Natural killer cell (primary cell): ENCODE results near the gene GPALPP1. TPM values are rescaled to one million over a fixed set of nuclear protein-coding genes. Genes with fewer than 3 reads are reported as not detected.
A peak's percentile ranks its signal among the peaks of the same experiment; 100 is the strongest.

Source experiments
- ATAC-seq, 3 donors: fragments of 150-1000 bp in 2 of 3; fragments of 200-7000 bp in 1 of 3; cut with Tn5 transposase; 1 replicate in 1 of 3; 2 replicates in 2 of 3; pipeline ENCODE4 v1.10.0; 2021; ENCODE audit warnings: mild to moderate bottlenecking in 2 of 3, moderate library complexity in 2 of 3
- DNase-seq, 2 donors: peaks; one replicate each; pipeline versions ENCODE4 v3.0.0 to v3.0.0-alpha.2; 2013 to 2021; ENCODE audit warnings: mixed read lengths in 1 of 2
- H3K27ac ChIP-seq: one replicate; pipeline ENCODE4 v1.5.1; 2013; ENCODE audit warnings: mild to moderate bottlenecking, low read length
- H3K27me3 ChIP-seq: one replicate; pipeline ENCODE4 v1.6.1; 2013; ENCODE audit warnings: low read length; ENCODE audit not compliant: control insufficient read depth, insufficient read depth
- H3K36me3 ChIP-seq: one replicate; pipeline ENCODE4 v1.6.1; 2013; ENCODE audit warnings: low read length; ENCODE audit not compliant: control insufficient read depth, insufficient read depth
- H3K4me1 ChIP-seq: one replicate; pipeline ENCODE4 v1.6.1; 2013; ENCODE audit warnings: low read length; ENCODE audit not compliant: control insufficient read depth, insufficient read depth
- H3K4me3 ChIP-seq: one replicate; pipeline ENCODE4 v1.5.1; 2013; ENCODE audit warnings: low read length
- H3K9me3 ChIP-seq: one replicate; pipeline ENCODE4 v1.6.1; 2013; ENCODE audit warnings: low read length; ENCODE audit not compliant: control insufficient read depth, insufficient read depth
- H3K27ac Mint-ChIP-seq, 2 donors: one replicate each; pipeline ENCODE4 v1.8.0; 2022; ENCODE audit warnings: mild to moderate bottlenecking in 2 of 2, mixed read lengths in 2 of 2, moderate library complexity in 1 of 2
- H3K27me3 Mint-ChIP-seq, 2 donors: one replicate each; pipeline ENCODE4 v1.8.0; 2022; ENCODE audit warnings: low read depth in 2 of 2, mixed read lengths in 2 of 2
- H3K36me3 Mint-ChIP-seq: one replicate; pipeline ENCODE4 v1.8.0; 2022; ENCODE audit warnings: mixed read lengths
- H3K4me1 Mint-ChIP-seq, 2 donors: one replicate each; pipeline ENCODE4 v1.8.0; 2022; ENCODE audit warnings: mixed read lengths in 2 of 2
- H3K4me3 Mint-ChIP-seq: one replicate; pipeline ENCODE4 v1.8.0; 2022; ENCODE audit warnings: mild to moderate bottlenecking, moderate library complexity, mixed read lengths
- H3K9me3 Mint-ChIP-seq, 2 donors: one replicate each; pipeline ENCODE4 v1.8.0; 2022; ENCODE audit warnings: mixed read lengths in 2 of 2
- CTCF ChIP-seq: fragments of 200-600 bp; IDR thresholded peaks from one replicate; pipeline ENCODE4 v1.8.0; 2022; ENCODE audit warnings: antibody characterized with exemption
- WGBS: methylation state at CpG from one replicate; pipeline ENCODE4 v1.1.7; 2013; ENCODE audit warnings: missing lambda C conversion rate; ENCODE audit not compliant: insufficient coverage; 5-methylcytosine and 5-hydroxymethylcytosine counted together
- intact Hi-C: fragments of 100-400 bp; cut with micrococcal nuclease; formaldehyde crosslinking; loops from one replicate; pipeline ENCODE4 v1.14.2; 2022
- total RNA-seq, 4 donors: library from RNA; stranded (reverse); fragments of 120-200 nt in 1 of 4; gene quantifications; one replicate each; pipeline versions ENCODE4 v1.2.3 to v1.2.4, GENCODE V29; 2013 to 2022

GPALPP1 gene
- total RNA-seq, 3 donors from 2014 or later (not counting 1 experiment from before 2014, with no cell fraction given) = 32.4 to 36.6 (median 36.0) TPM

- peak; percentile 87 to 98 (median 94) for ATAC-seq
- H3K9me3 ChIP-seq = no peaks in the 10 kb centered on the region
- no peaks in the 10 kb centered on the region for H3K36me3 Mint-ChIP-seq
- WGBS = 27% methylated on average over 10 of the region's 10 CpGs
- H3K4me1 ChIP-seq = peaks cover 9% of the 10 kb centered on the region
- no peak overlapping the region for H3K4me3 ChIP-seq
- peak overlapping the region; percentile 84 for H3K4me3 Mint-ChIP-seq
- no peak overlapping the region for H3K27ac ChIP-seq
- H3K36me3 ChIP-seq = no peaks in the 10 kb centered on the region
- peak; percentile 59 to 89 for DNase-seq
- intact Hi-C loops = loop anchor here (1.0 to 10.0 kb wide), 4 partner anchors 234 to 447 kb away; no protein-coding TSS in a partner anchor
- peaks cover 0 to 9% of the 10 kb centered on the region in 2 donors for H3K27me3 Mint-ChIP-seq
- H3K27ac Mint-ChIP-seq = no peak overlapping the region
- peaks cover 7% of the 10 kb centered on the region in 2 donors for H3K4me1 Mint-ChIP-seq
- H3K27me3 ChIP-seq = no peaks in the 10 kb centered on the region
- peak; percentile 78 for TF ChIP-seq CTCF
- H3K9me3 Mint-ChIP-seq = no peaks in the 10 kb centered on the region
Observed at GRCh38 chr13:45047394-45048310, 58.3 kb downstream of the GPALPP1 start.

- Mint-ChIP-seq H3K27me3 (peaks cover 0 to 9% of the 10 kb centered on the region in 2 donors), H3K9me3 (no peaks in the 10 kb centered on the region), H3K4me3 (no peak overlapping the region), H3K27ac (no peak overlapping the region), H3K36me3 (no peaks in the 10 kb centered on the region), H3K4me1 (peaks cover 7% of the 10 kb centered on the region in 2 donors)
- Histone ChIP-seq H3K4me1 (peaks cover 9% of the 10 kb centered on the region), H3K4me3 (no peak overlapping the region), H3K9me3 (no peaks in the 10 kb centered on the region), H3K36me3 (no peaks in the 10 kb centered on the region), H3K27ac (no peak overlapping the region), H3K27me3 (no peaks in the 10 kb centered on the region)
- intact Hi-C loops = loop anchor here (10.0 kb wide), 2 partner anchors 346 to 446 kb away; no protein-coding TSS in a partner anchor
- no peak for TF ChIP-seq CTCF
- ATAC-seq = no peak
- 37% methylated on average over 5 of the region's 6 CpGs for WGBS
- DNase-seq = no peak
Observed at GRCh38 chr13:45048890-45049407, 59.6 kb downstream of the GPALPP1 start.

- H3K4me1 ChIP-seq = peaks cover 9% of the 10 kb centered on the region
- Mint-ChIP-seq H3K27me3 (peaks cover 0 to 9% of the 10 kb centered on the region in 2 donors), H3K4me3 (no peak overlapping the region), H3K36me3 (no peaks in the 10 kb centered on the region), H3K9me3 (no peaks in the 10 kb centered on the region), H3K4me1 (peaks cover 7% of the 10 kb centered on the region in 2 donors), H3K27ac (no peak overlapping the region)
- 92% methylated on average over 3 of the region's 3 CpGs for WGBS
- H3K27ac ChIP-seq = no peak overlapping the region
- DNase-seq = no peak
- no peak overlapping the region for H3K4me3 ChIP-seq
- no peaks in the 10 kb centered on the region for H3K36me3 ChIP-seq
- H3K9me3 ChIP-seq = no peaks in the 10 kb centered on the region
- intact Hi-C loops = loop anchor here (10.0 kb wide), 2 partner anchors 345 to 445 kb away; no protein-coding TSS in a partner anchor
- no peaks in the 10 kb centered on the region for H3K27me3 ChIP-seq
- ATAC-seq = no peak
- TF ChIP-seq CTCF = no peak
Observed at GRCh38 chr13:45049478-45049877, 60.1 kb downstream of the GPALPP1 start.
